Limb (tissue), 2 donors: ENCODE results near the gene ALX4.

Source experiments
- DNase-seq, 2 donors: peaks; one replicate each; pipeline ENCODE4 v3.0.0-alpha.2; 2016; ENCODE audit errors: extremely low spot score in 2 of 2

Gene ALX4

GRCh38 chr11:44315947-44316658 lies 6.2 kb upstream of the ALX4 start:
- DNase-seq = peak in 1 of 2 donors; percentile 56

- no peak for DNase-seq
These were observed 4.8 kb upstream of the ALX4 start for GRCh38 chr11:44314733-44315132.

GRCh38 chr11:44313761-44314489 lies 4.0 kb upstream of the ALX4 start:
- DNase-seq = no peak

- no peak for DNase-seq
These were observed 2.9 kb upstream of the ALX4 start for GRCh38 chr11:44312876-44313275.

GRCh38 chr11:44311339-44312261 lies 1.7 kb upstream of the ALX4 start:
- no peak for DNase-seq

- no peak for DNase-seq
These were observed 729 bp upstream of the ALX4 start for GRCh38 chr11:44310463-44311272.

GRCh38 chr11:44310206-44310462 lies 195 bp upstream of the ALX4 start:
- no peak for DNase-seq

GRCh38 chr11:44308923-44309477 lies 939 bp downstream of the ALX4 start:
- no peak for DNase-seq

GRCh38 chr11:44308256-44308922 lies 1.6 kb downstream of the ALX4 start:
- DNase-seq = no peak

GRCh38 chr11:44307340-44308099 lies 2.4 kb downstream of the ALX4 start:
- no peak for DNase-seq

- DNase-seq = no peak
These were observed 3.1 kb downstream of the ALX4 start for GRCh38 chr11:44306918-44307244.

GRCh38 chr11:44306052-44306917 lies 3.7 kb downstream of the ALX4 start:
- no peak for DNase-seq

- no peak for DNase-seq
These were observed 4.4 kb downstream of the ALX4 start for GRCh38 chr11:44305470-44306051.

GRCh38 chr11:44305026-44305469 lies 4.9 kb downstream of the ALX4 start:
- DNase-seq = no peak

GRCh38 chr11:44304091-44305025 lies 5.6 kb downstream of the ALX4 start:
- no peak for DNase-seq

GRCh38 chr11:44303401-44303938 lies 6.5 kb downstream of the ALX4 start:
- DNase-seq = no peak
